ENCODE results near the gene TFRC.

GRCh38 chr3:196063971-196064370 is 17.9 kb downstream of the TFRC start:
- no peak for TF ChIP-seq CTCF (conservative IDR thresholded peaks at IDR 0.05 in 1 of 2, IDR thresholded peaks at IDR 0.05 in 1 of 2; ENCODE audit: extremely low read depth in 1 of 2, insufficient read depth in 1 of 2, low read depth in 1 of 2, low read length in 2 of 2)
- no peak for TF ChIP-seq EZH2 (IDR thresholded peaks at IDR 0.05; ENCODE audit: borderline replicate concordance, low read length)
